ENCODE results near the gene ANK2. TPM values are rescaled to one million over a fixed set of nuclear protein-coding genes. Genes with fewer than 3 reads are reported as not detected.

Gene ANK2
- total RNA-seq, 6 experiments from 2014 or later = 1.4 to 9.0 (median 2.3) TPM

- no peak for DNase-seq
These were observed 41.5 kb downstream of the ANK2 start for GRCh38 chr4:113090954-113091353.

GRCh38 chr4:113094331-113094730 lies 44.9 kb downstream of the ANK2 start:
- no peaks in the 10 kb centered on the region for H3K36me3 Mint-ChIP-seq (ENCODE audit: low read depth)
- H3K27me3 Mint-ChIP-seq (ENCODE audit: insufficient read depth) = no peaks in the 10 kb centered on the region; the same call in 1 of the 2 replicates
- H3K4me3 Mint-ChIP-seq = no peak overlapping the region
- no peak for DNase-seq
- no peak for TF ChIP-seq CTCF (IDR thresholded peaks at IDR 0.05)
- no peaks in the 10 kb centered on the region; the same call in 1 of the 2 replicates for H3K4me1 Mint-ChIP-seq (ENCODE audit: low read depth)
- H3K9me3 Mint-ChIP-seq = no peaks in the 10 kb centered on the region
- H3K27ac Mint-ChIP-seq = no peak overlapping the region

More at GRCh38 chr4:113090954-113091353, 41.5 kb downstream of the ANK2 start:
- no peak overlapping the region for H3K27ac Mint-ChIP-seq
- no peaks in the 10 kb centered on the region; the same call in 1 of the 2 replicates for H3K4me1 Mint-ChIP-seq (ENCODE audit: low read depth)
- no peaks in the 10 kb centered on the region for H3K36me3 Mint-ChIP-seq (ENCODE audit: low read depth)
- H3K9me3 Mint-ChIP-seq = no peaks in the 10 kb centered on the region
- H3K27me3 Mint-ChIP-seq (ENCODE audit: insufficient read depth) = no peaks in the 10 kb centered on the region; the same call in 1 of the 2 replicates
- no peak for TF ChIP-seq CTCF (IDR thresholded peaks at IDR 0.05)
- no peak overlapping the region for H3K4me3 Mint-ChIP-seq

GRCh38 chr4:113094802-113095201 lies 45.3 kb downstream of the ANK2 start:
- peak; percentile 86 for TF ChIP-seq CTCF (IDR thresholded peaks at IDR 0.05)
- H3K9me3 Mint-ChIP-seq = no peaks in the 10 kb centered on the region
- H3K27ac Mint-ChIP-seq = no peak overlapping the region
- DNase-seq = peak; percentile 6
- H3K36me3 Mint-ChIP-seq (ENCODE audit: low read depth) = no peaks in the 10 kb centered on the region
- H3K27me3 Mint-ChIP-seq (ENCODE audit: insufficient read depth) = no peaks in the 10 kb centered on the region; the same call in 1 of the 2 replicates
- no peak overlapping the region for H3K4me3 Mint-ChIP-seq
- H3K4me1 Mint-ChIP-seq (ENCODE audit: low read depth) = no peaks in the 10 kb centered on the region; the same call in 1 of the 2 replicates

GRCh38 chr4:113101669-113102068 lies 52.2 kb downstream of the ANK2 start:
- DNase-seq = peak; percentile 44
- H3K4me1 Mint-ChIP-seq (ENCODE audit: low read depth) = peaks cover 16% of the 10 kb centered on the region

GRCh38 chr4:113103556-113103955 lies 54.1 kb downstream of the ANK2 start:
- no peaks in the 10 kb centered on the region; the same call in 1 of the 2 replicates for H3K27me3 Mint-ChIP-seq (ENCODE audit: insufficient read depth)
- H3K27ac Mint-ChIP-seq = no peak overlapping the region
- no peak overlapping the region for H3K4me3 Mint-ChIP-seq
- H3K9me3 Mint-ChIP-seq = no peaks in the 10 kb centered on the region
- DNase-seq = no peak
- TF ChIP-seq CTCF (IDR thresholded peaks at IDR 0.05) = no peak
- H3K36me3 Mint-ChIP-seq (ENCODE audit: low read depth) = no peaks in the 10 kb centered on the region
- peaks cover 16% of the 10 kb centered on the region for H3K4me1 Mint-ChIP-seq (ENCODE audit: low read depth)

More at GRCh38 chr4:113101669-113102068, 52.2 kb downstream of the ANK2 start:
- no peak overlapping the region for H3K4me3 Mint-ChIP-seq
- no peaks in the 10 kb centered on the region; the same call in 1 of the 2 replicates for H3K27me3 Mint-ChIP-seq (ENCODE audit: insufficient read depth)
- no peak for TF ChIP-seq CTCF (IDR thresholded peaks at IDR 0.05)
- H3K36me3 Mint-ChIP-seq (ENCODE audit: low read depth) = no peaks in the 10 kb centered on the region
- no peaks in the 10 kb centered on the region for H3K9me3 Mint-ChIP-seq
- H3K27ac Mint-ChIP-seq = no peak overlapping the region
